HEK293 (cell line): ENCODE measurements around the gene PTPRJ.

Experiments used
- CTCF ChIA-PET: fragments of 350-600 bp; formaldehyde crosslinking; extraction: SDS; loops from one replicate; lab custom pipeline; 2021; ENCODE audit warnings: antibody characterized with exemption; lab: Yijun Ruan, JAX
- POLR2A ChIA-PET: fragments of 300-600 bp; formaldehyde crosslinking; extraction: SDS; loops from one replicate; lab custom pipeline; 2020; ENCODE audit warnings: antibody characterized with exemption, inconsistent platforms; lab: Yijun Ruan, JAX
- H3K27ac ChIP-seq: fragments of 200-500 bp; sonication (Bioruptor generic); 2 replicates; pipeline ENCODE4 v1.5.1; 2014; ENCODE audit warnings: low read depth, low read length, control low read depth, inconsistent platforms; ENCODE audit errors: extremely low read depth
- H3K36me3 ChIP-seq, 2 experiments: fragments of 200-500 bp in 1 of 2; sonication (Bioruptor generic) in 1 of 2; 1 replicate in 1 of 2; 2 replicates in 1 of 2; pipeline ENCODE4 v1.5.1; 2014 to 2017; ENCODE audit warnings: inconsistent platforms in 2 of 2, low read length in 2 of 2; ENCODE audit not compliant: control insufficient read depth in 2 of 2, insufficient read depth in 1 of 2
- H3K4me1 ChIP-seq: fragments of 200-500 bp; sonication (Bioruptor generic); 2 replicates; pipeline ENCODE4 v1.5.1; 2014; ENCODE audit warnings: mild to moderate bottlenecking, low read length, inconsistent platforms; ENCODE audit not compliant: control insufficient read depth, insufficient read depth
- H3K4me3 ChIP-seq: 2 replicates; pipeline ENCODE4 v1.5.1; 2011; ENCODE audit warnings: low read depth, mild to moderate bottlenecking, control low read depth, low read length, moderate library complexity
- H3K9me3 ChIP-seq: fragments of 200-500 bp; sonication (Bioruptor generic); 2 replicates; pipeline ENCODE4 v1.5.1; 2014; ENCODE audit warnings: low read depth, low read length, inconsistent platforms; ENCODE audit not compliant: control insufficient read depth, insufficient read depth
- EGR2 ChIP-seq: fragments of 450-650 bp; formaldehyde crosslinking; IDR thresholded peaks from 2 replicates; pipeline ENCODE4 v1.5.1; 2016; ENCODE audit warnings: low read depth, missing biosample characterization, missing genetic modification characterization
- ELK4 ChIP-seq: IDR thresholded peaks from 2 replicates; pipeline ENCODE4 v1.6.1; 2011; ENCODE audit warnings: mild to moderate bottlenecking, low read depth, low read length, borderline replicate concordance
- GLI2 ChIP-seq: fragments of 450-650 bp; formaldehyde crosslinking; IDR thresholded peaks from 2 replicates; pipeline ENCODE4; 2017; ENCODE audit warnings: missing biosample characterization, missing genetic modification characterization, low read depth, borderline replicate concordance
- INSM2 ChIP-seq: fragments of 450-650 bp; formaldehyde crosslinking; IDR thresholded peaks from 2 replicates; pipeline ENCODE4 v1.5.1; 2016; ENCODE audit warnings: missing biosample characterization, missing genetic modification characterization
- KLF9 ChIP-seq: fragments of 450-650 bp; formaldehyde crosslinking; IDR thresholded peaks from 2 replicates; pipeline ENCODE4 v1.5.1; 2016; ENCODE audit warnings: missing biosample characterization, missing genetic modification characterization, low read depth
- MYNN ChIP-seq: fragments of 450-650 bp; formaldehyde crosslinking; IDR thresholded peaks from 2 replicates; pipeline ENCODE4 v1.5.1; 2016; ENCODE audit warnings: missing biosample characterization, missing genetic modification characterization, borderline replicate concordance
- ZBTB11 ChIP-seq: fragments of 450-650 bp; formaldehyde crosslinking; conservative IDR thresholded peaks from 2 replicates; pipeline ENCODE4 v1.5.1; 2016; ENCODE audit warnings: low read depth, missing biosample characterization, missing genetic modification characterization
- ZBTB6 ChIP-seq: fragments of 450-650 bp; formaldehyde crosslinking; IDR thresholded peaks from 2 replicates; pipeline ENCODE4 v1.5.1; 2017; ENCODE audit warnings: missing biosample characterization, missing genetic modification characterization
- ZFP41 ChIP-seq: fragments of 450-650 bp; formaldehyde crosslinking; IDR thresholded peaks from 2 replicates; pipeline ENCODE4 v1.5.1; 2016; ENCODE audit warnings: missing biosample characterization, missing genetic modification characterization, borderline replicate concordance
- ZNF121 ChIP-seq: fragments of 450-650 bp; formaldehyde crosslinking; IDR thresholded peaks from 2 replicates; pipeline ENCODE4 v1.5.1; 2016; ENCODE audit warnings: missing biosample characterization, missing genetic modification characterization
- ZNF133 ChIP-seq: fragments of 450-650 bp; formaldehyde crosslinking; IDR thresholded peaks from 2 replicates; pipeline ENCODE4 v1.5.1; 2016; ENCODE audit warnings: missing biosample characterization, missing genetic modification characterization
- ZNF292 ChIP-seq: fragments of 450-650 bp; formaldehyde crosslinking; IDR thresholded peaks from 2 replicates; pipeline ENCODE4 v1.5.1; 2016; ENCODE audit warnings: low read depth, missing biosample characterization, missing genetic modification characterization, borderline replicate concordance
- ZNF398 ChIP-seq: fragments of 450-650 bp; formaldehyde crosslinking; IDR thresholded peaks from 2 replicates; pipeline ENCODE4 v1.5.1; 2017; ENCODE audit warnings: missing biosample characterization, missing genetic modification characterization
- ZNF514 ChIP-seq: fragments of 450-650 bp; formaldehyde crosslinking; IDR thresholded peaks from 2 replicates; pipeline ENCODE4 v1.5.1; 2016; ENCODE audit warnings: missing biosample characterization, missing genetic modification characterization
- ZNF518A ChIP-seq: fragments of 450-650 bp; formaldehyde crosslinking; conservative IDR thresholded peaks from 2 replicates; pipeline ENCODE4 v1.5.1; 2016; ENCODE audit warnings: low read depth, missing biosample characterization, missing genetic modification characterization
- ZNF555 ChIP-seq: fragments of 450-650 bp; formaldehyde crosslinking; conservative IDR thresholded peaks from 2 replicates; pipeline ENCODE4 v1.5.1; 2017; ENCODE audit warnings: missing biosample characterization, mild to moderate bottlenecking, missing genetic modification characterization, inconsistent platforms
- ZNF610 ChIP-seq: fragments of 450-650 bp; formaldehyde crosslinking; IDR thresholded peaks from 2 replicates; pipeline ENCODE4 v1.5.1; 2016; ENCODE audit warnings: missing biosample characterization, missing genetic modification characterization, borderline replicate concordance
- ZNF654 ChIP-seq: fragments of 450-650 bp; formaldehyde crosslinking; IDR thresholded peaks from 2 replicates; pipeline ENCODE4 v1.5.1; 2016; ENCODE audit warnings: low read depth, missing biosample characterization, missing genetic modification characterization
- ZNF670 ChIP-seq: fragments of 450-650 bp; formaldehyde crosslinking; IDR thresholded peaks from 2 replicates; pipeline ENCODE4 v1.5.1; 2016; ENCODE audit warnings: missing biosample characterization, missing genetic modification characterization, low read depth

Gene PTPRJ

GRCh38 chr11:48141475-48142122 lies 161.2 kb downstream of the PTPRJ start:
- peaks cover 0 to 46% of the 10 kb centered on the region in 2 experiments; a peak in 1 of 3 replicates for H3K36me3 ChIP-seq
- no peaks in the 10 kb centered on the region for H3K4me1 ChIP-seq
- TF ChIP-seq KLF9 (no peak), MYNN (no peak), ZNF610 (tag by site-specific recombination) (no peak), ELK4 (no peak), ZBTB11 (tag by site-specific recombination) (no peak), ZNF121 (tag by site-specific recombination) (no peak), ZNF398 (no peak), ZNF670 (tag by site-specific recombination) (no peak), INSM2 (tag by site-specific recombination) (no peak), ZNF514 (tag by site-specific recombination) (no peak), ZBTB6 (tag by site-specific recombination) (no peak), ZNF518A (tag by site-specific recombination) (no peak), ZFP41 (tag by site-specific recombination) (no peak), EGR2 (tag by site-specific recombination) (no peak), ZNF654 (tag by site-specific recombination) (no peak), ZNF555 (tag by site-specific recombination) (no peak), GLI2 (no peak), ZNF133 (tag by site-specific recombination) (no peak), ZNF292 (tag by site-specific recombination) (no peak)
- no peaks in the 10 kb centered on the region for H3K9me3 ChIP-seq
- CTCF ChIA-PET = no interaction called here
- H3K27ac ChIP-seq = no peak overlapping the region
- no peak overlapping the region for H3K4me3 ChIP-seq
- POLR2A ChIA-PET = no interaction called here
